ENCODE measurements around the gene ADH1A. TPM values are rescaled to one million over a fixed set of nuclear protein-coding genes. Genes with fewer than 3 reads are reported as not detected.
"Not testable (repeated sequence)": the region's sequence is repeated elsewhere in the genome, so short reads cannot be mapped to it uniquely, and the experiment has no call there.

ADH1A gene
- polyA plus RNA-seq, 5 donors = 10.2 to 19.2 (median 17.0) TPM

DNA sequence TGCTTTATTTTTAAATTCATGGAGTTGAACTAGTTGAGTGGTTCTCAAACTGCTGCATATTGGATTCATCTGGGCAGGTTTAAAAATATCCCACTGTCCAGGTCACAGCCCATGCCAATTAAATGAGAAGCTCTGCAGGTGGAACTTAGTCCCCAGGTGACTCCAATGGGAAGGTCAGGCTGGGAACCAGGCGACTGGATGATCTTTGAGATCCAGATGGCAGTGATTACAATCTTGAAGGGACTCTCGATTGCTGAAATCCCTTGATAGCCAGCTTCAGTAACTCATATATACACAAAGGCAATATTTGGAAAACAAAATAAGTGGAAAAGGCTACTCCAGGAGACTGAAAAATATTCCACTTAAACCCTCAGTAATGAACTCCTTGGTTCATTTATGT lies 8.1 kb downstream of the ADH1A start:
- DNase-seq = no peak

- no peak for DNase-seq
Measured at GRCh38 chr4:99281261-99281660, 9.5 kb downstream of the ADH1A start.

DNA sequence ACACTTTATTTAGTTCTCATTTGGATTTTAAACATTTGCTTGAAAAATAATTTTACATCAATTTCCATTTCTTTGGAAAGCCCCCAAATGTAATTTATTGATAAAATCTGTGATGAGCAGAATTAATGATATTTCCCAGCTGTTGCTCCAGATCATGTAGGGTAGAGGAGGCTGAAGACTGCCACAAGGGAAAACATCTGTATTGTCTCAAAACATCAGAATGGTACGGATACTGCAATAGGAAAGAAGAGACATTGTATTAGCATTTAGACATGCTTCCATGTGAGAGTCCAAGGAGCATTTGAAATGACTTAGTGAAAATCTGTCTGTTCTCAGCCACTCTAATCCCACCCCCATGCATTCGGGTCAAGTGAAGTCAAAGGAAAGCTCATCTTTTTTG lies 14.4 kb downstream of the ADH1A start:
- peak; percentile 85 to 89 for DNase-seq

GRCh38 chr4:99275885-99276284 lies 14.9 kb downstream of the ADH1A start:
- no peak for DNase-seq

DNA sequence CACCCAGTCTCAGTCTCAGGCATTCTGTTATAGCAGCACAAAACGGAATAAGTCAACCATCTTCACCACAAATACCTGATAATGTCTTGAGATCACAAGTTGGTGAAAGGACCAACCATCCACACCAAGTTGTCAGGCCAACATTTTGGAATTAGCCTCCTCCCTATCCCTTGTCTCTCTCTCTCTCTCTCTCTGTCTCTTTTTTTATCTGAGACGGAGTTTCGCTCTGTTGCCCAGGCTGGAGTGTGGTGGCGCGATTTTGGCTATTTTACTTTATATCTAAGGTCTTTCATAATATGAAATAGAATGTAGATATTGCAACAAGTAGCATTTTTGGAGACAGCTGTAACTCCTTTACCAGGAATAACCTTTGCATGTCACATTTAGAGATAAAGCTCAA lies 15.7 kb downstream of the ADH1A start:
- DNase-seq = no peak

DNA sequence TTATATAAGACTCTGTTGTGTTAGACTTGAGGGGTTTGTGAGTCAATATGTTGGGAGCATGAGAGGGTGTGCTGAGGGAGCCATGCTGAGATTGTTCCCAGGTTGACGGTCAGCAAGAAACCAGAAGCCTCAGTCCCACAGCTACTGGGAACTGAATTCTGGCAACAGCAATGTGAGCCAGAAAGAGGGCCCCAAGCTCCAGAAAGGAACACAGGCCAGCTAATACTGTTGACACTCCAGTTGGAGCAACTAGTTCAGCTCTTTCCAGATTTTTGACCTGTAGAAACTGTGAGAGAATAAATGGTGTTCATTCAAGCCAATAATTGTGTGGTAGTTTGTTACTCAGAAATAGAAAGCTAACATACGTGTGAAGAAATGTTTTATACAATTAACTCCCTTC lies 17.1 kb downstream of the ADH1A start:
- DNase-seq = no peak

- no peak for DNase-seq
Measured at GRCh38 chr4:99264927-99265326, 25.9 kb downstream of the ADH1A start.

- DNase-seq = no peak
Measured at GRCh38 chr4:99252746-99253145, 38.0 kb downstream of the ADH1A start.

DNA sequence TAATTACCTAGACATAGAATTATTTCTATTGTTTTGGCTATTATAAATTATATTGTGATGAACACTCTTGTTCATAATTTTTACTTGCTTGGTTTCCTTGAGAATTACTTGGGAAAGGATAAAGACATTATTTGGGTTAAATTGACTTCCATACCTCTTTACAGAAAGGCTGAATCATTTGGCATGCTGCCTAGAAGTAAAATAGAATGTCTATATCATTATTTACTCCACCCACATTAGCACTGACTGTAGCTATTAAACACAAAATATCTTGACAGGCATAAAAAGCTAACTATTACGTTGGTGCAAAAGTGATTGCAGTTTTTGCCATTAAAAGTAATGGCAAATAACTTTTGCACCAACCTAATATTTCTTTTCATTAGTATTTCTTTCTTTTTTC lies 42.1 kb downstream of the ADH1A start:
- DNase-seq = no peak

GRCh38 chr4:99235955-99236354 lies 54.8 kb downstream of the ADH1A start:
- no peak for DNase-seq

DNA sequence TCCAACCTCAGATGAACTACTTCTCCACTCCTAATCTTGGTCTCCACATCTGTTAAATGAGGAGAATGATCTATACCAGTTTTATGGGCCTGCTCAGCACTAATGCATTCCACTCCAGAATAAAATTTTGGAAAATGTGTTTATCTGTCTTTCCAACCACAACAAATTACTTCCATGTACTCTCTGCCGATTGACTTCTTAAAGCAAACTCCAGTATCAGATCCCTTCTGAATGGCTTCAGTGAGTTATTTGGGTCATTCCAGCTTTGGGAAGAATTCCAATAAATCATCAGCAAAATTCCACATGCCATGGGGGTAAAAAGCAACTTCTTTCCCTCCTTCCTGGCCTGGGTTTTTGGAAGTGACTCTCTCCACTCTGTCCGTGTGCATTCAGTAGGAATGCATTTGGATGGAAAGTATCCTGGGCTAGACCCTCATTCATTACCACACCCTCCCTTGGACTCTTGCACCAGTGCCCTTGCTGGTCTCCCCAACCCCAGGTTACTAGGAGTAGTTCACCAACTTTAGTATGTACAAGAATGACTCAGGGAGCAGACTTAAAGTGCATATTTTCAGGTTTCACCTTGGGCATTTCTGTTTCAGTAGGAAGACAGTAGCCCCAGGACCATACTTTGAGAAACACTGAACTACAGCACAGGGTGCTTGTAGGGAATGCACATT lies 56.3 kb downstream of the ADH1A start:
- no peak for DNase-seq

DNA sequence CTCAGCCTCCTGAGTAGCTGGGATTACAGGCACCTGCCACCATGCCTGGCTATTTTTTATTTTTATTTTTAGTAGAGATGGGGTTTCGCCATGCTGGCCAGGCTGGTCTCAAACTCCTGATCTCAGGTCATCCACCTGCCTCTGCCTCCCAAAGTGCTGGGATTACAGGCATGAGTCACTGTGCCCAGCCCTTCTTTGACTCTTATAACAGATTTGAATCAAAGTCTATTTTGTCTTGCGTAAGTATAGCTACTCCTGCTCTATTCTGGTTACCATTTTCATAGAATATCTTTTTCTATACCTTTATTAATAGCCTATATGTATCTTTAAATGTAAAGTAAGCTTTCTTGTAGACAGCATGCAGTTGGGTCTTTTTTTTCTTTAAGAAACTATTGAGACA lies 57.4 kb downstream of the ADH1A start:
- not testable (repeated sequence) for DNase-seq

DNA sequence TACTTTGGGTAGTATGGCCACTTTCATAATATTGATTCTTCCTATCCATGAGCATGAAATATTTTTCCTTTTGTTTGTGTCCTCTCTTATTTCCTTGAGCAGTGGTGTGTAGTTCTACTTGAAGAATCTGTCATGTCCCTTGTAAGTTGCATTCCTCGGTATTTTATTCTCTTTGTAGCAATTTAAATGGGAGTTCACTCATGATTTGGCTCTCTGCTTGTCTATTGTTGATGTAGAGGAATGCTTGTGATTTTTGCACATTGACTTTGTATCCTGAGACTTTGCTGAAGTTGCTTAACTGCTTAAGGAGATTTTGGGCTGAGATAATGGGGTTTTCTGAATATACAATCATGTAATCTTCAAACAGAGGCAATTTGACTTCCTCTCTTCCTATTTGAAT lies 62.1 kb downstream of the ADH1A start:
- not testable (repeated sequence) for DNase-seq

DNA sequence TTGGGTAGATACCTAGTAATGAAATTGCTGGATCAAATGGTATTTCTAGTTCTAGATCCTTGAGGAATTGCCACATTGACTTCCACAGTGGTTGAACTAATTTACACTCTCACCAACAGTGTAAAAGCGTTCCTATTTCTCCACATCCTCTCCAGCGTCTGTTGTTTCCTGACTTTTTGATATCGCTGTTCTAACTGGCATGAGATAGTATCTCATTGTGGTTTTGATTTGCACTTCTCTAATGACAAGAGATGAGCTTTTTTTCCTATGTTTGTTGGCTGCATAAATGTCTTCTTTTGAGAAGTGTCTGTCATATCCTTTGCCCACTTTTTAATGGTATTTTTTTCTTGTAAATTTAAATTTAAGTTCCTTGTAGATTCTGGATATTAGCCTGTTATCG lies 63.1 kb downstream of the ADH1A start:
- not testable (repeated sequence) for DNase-seq

Other genes with a start within 250 kb of the ADH1A start
- gene ADH5, start 202.2 kb downstream of the ADH1A start, polyA plus RNA-seq (ENCODE audit: insufficient read depth in 1 of 5, insufficient read length in 5 of 5, low replicate concordance in 1 of 5) = 100 to 1,000 TPM; 238 to 308 (median 270) TPM
- gene ADH4, start 146.7 kb downstream of the ADH1A start, polyA plus RNA-seq (ENCODE audit: insufficient read depth in 1 of 5, insufficient read length in 5 of 5, low replicate concordance in 1 of 5) = 1 to 10 TPM in 3 of 5 donors, under 1 TPM in 2; 0.41 to 2.2 (median 1.3) TPM
- gene ADH6, start 71.7 kb downstream of the ADH1A start, polyA plus RNA-seq (ENCODE audit: insufficient read depth in 1 of 5, insufficient read length in 5 of 5, low replicate concordance in 1 of 5) = 10 to 100 TPM in 4 of 5 donors, 1 to 10 TPM in 1; 9.0 to 24.9 (median 14.1) TPM
- 1,000 to 10,000 TPM in 2 of 5 donors, 100 to 1,000 TPM in 3; 945 to 1,187 (median 983) TPM for gene ADH1B, start 30.4 kb upstream of the ADH1A start, polyA plus RNA-seq (ENCODE audit: insufficient read depth in 1 of 5, insufficient read length in 5 of 5, low replicate concordance in 1 of 5)
- 10 to 100 TPM; 21.1 to 28.6 (median 24.8) TPM for gene ADH1C, start 61.8 kb upstream of the ADH1A start, polyA plus RNA-seq (ENCODE audit: insufficient read depth in 1 of 5, insufficient read length in 5 of 5, low replicate concordance in 1 of 5)
- gene ADH7, start 144.4 kb upstream of the ADH1A start, polyA plus RNA-seq (ENCODE audit: insufficient read depth in 1 of 5, insufficient read length in 5 of 5, low replicate concordance in 1 of 5) = under 1 TPM in 2 of 5 donors, not detected in 3; 0.10 to 0.22 TPM
- gene C4orf17, start 220.0 kb upstream of the ADH1A start, polyA plus RNA-seq (ENCODE audit: insufficient read depth in 1 of 5, insufficient read length in 5 of 5, low replicate concordance in 1 of 5) = not detected

Measured in right lung (tissue), 5 donors.